HCT116 (cell line): ENCODE measurements around the gene TRIP13.

Experiments
- CTCF ChIP-seq, 3 experiments: fragments of 200-600 bp in 1 of 3; sonication (generic) in 1 of 3; IDR thresholded peaks in 2 of 3; conservative IDR thresholded peaks in 1 of 3; 2 replicates each; pipeline ENCODE4 v1.5.1; 2012 to 2017; ENCODE audit warnings: low read depth in 2 of 3, low read length in 2 of 3, antibody characterized with exemption in 1 of 3, borderline replicate concordance in 1 of 3, control low read depth in 1 of 3, mild to moderate bottlenecking in 1 of 3, mixed read lengths in 1 of 3, mixed run types in 1 of 3, moderate library complexity in 1 of 3; ENCODE audit not compliant: insufficient read depth in 1 of 3
- EZH2 ChIP-seq: fragments of 200-600 bp; sonication (generic); IDR thresholded peaks from 2 replicates; pipeline ENCODE4 v1.6.1; 2017; ENCODE audit warnings: antibody characterized with exemption, mixed run types
- MAX ChIP-seq: IDR thresholded peaks from 2 replicates; pipeline ENCODE4 v1.6.1; 2012
- POLR2A ChIP-seq: IDR thresholded peaks from 2 replicates; pipeline ENCODE4 v1.7.0; 2011; ENCODE audit warnings: borderline replicate concordance; ENCODE audit not compliant: insufficient read depth, insufficient read length; ENCODE audit errors: extremely low read depth
- POLR2AphosphoS5 ChIP-seq: IDR thresholded peaks from 2 replicates; pipeline ENCODE4 v1.6.1; 2011; ENCODE audit warnings: mild to moderate bottlenecking, low read depth, low read length, moderate library complexity
- SIN3A ChIP-seq: IDR thresholded peaks from 2 replicates; pipeline ENCODE4 v1.6.1; 2012; ENCODE audit warnings: low read depth
- YY1 ChIP-seq: IDR thresholded peaks from 2 replicates; pipeline ENCODE4 v1.6.1; 2011; ENCODE audit warnings: low read length, low read depth, moderate library complexity, mild to moderate bottlenecking; ENCODE audit not compliant: insufficient replicate concordance; ENCODE audit errors: extremely low read depth
- ZBTB33 ChIP-seq: IDR thresholded peaks from 2 replicates; pipeline ENCODE4 v1.6.1; 2011; ENCODE audit warnings: mild to moderate bottlenecking, low read length, moderate library complexity; ENCODE audit not compliant: insufficient replicate concordance; ENCODE audit errors: extremely low read depth
- ZNF274 ChIP-seq: fragments of 200-500 bp; sonication (Bioruptor generic); IDR thresholded peaks from 2 replicates; pipeline ENCODE4 v1.6.1; 2014; ENCODE audit warnings: mild to moderate bottlenecking, low read depth, low read length, inconsistent platforms

- TF ChIP-seq POLR2A, result no peak
- TF ChIP-seq ZBTB33, result no peak
- TF ChIP-seq CTCF (IDR thresholded peaks at IDR 0.05 in 2 of 3, conservative IDR thresholded peaks at IDR 0.05 in 1 of 3; ENCODE audit: borderline replicate concordance in 1 of 3, insufficient read depth in 1 of 3, low read depth in 2 of 3, low read length in 2 of 3), result no peak
- TF ChIP-seq POLR2AphosphoS5, result no peak
- no peak for TF ChIP-seq SIN3A
- no peak for TF ChIP-seq ZNF274
- TF ChIP-seq EZH2, result no peak
- no peak for TF ChIP-seq YY1
- TF ChIP-seq MAX, result no peak
Measured at GRCh38 chr5:885529-885928, 7.2 kb upstream of the TRIP13 start.
